Nephron progenitor cell (in vitro differentiated cells): ENCODE measurements around the gene STK10.

Experiments used
- DNase-seq: peaks from one replicate; pipeline ENCODE4 v3.0.0; 2021
- H3K27ac Mint-ChIP-seq: 2 replicates; pipeline ENCODE4 v1.8.0; 2021; ENCODE audit warnings: mild to moderate bottlenecking, moderate library complexity, mixed read lengths
- H3K27me3 Mint-ChIP-seq: 2 replicates; pipeline ENCODE4 v1.8.0; 2021; ENCODE audit warnings: mild to moderate bottlenecking, low read depth, mixed read lengths; ENCODE audit not compliant: poor library complexity
- H3K36me3 Mint-ChIP-seq: 2 replicates; pipeline ENCODE4 v1.8.0; 2021; ENCODE audit warnings: low read depth, mixed read lengths
- H3K4me1 Mint-ChIP-seq: 2 replicates; pipeline ENCODE4 v1.8.0; 2021; ENCODE audit warnings: mixed read lengths
- H3K4me3 Mint-ChIP-seq: 2 replicates; pipeline ENCODE4 v1.8.0; 2021; ENCODE audit warnings: mild to moderate bottlenecking, moderate library complexity, mixed read lengths
- H3K9me3 Mint-ChIP-seq: 2 replicates; pipeline ENCODE4 v1.8.0; 2021; ENCODE audit warnings: mild to moderate bottlenecking, moderate library complexity, mixed read lengths
- CTCF ChIP-seq: fragments of 200-600 bp; sonication (generic); IDR thresholded peaks from 2 replicates; pipeline ENCODE4 v1.5.0; 2021; ENCODE audit warnings: antibody characterized with exemption

Gene STK10

GRCh38 chr5:172079876-172080275 lies 108.1 kb downstream of the STK10 start:
- Mint-ChIP-seq H3K27me3 (peaks cover 4% of the 10 kb centered on the region), H3K4me3 (no peak overlapping the region), H3K4me1 (peaks cover 23% of the 10 kb centered on the region), H3K36me3 (peaks cover 16% of the 10 kb centered on the region), H3K9me3 (peaks cover 9% of the 10 kb centered on the region), H3K27ac (no peak overlapping the region)
- no peak for DNase-seq
- no peak for TF ChIP-seq CTCF

- Mint-ChIP-seq H3K27ac (no peak overlapping the region), H3K27me3 (peaks cover 4% of the 10 kb centered on the region), H3K4me3 (no peak overlapping the region), H3K36me3 (peaks cover 26% of the 10 kb centered on the region), H3K9me3 (peaks cover 9% of the 10 kb centered on the region), H3K4me1 (peaks cover 23% of the 10 kb centered on the region)
- TF ChIP-seq CTCF: no peak
- DNase-seq: no peak
Observed at GRCh38 chr5:172078726-172079345, 109.2 kb downstream of the STK10 start.

- Mint-ChIP-seq H3K27me3 (peaks cover 4% of the 10 kb centered on the region), H3K4me1 (peaks cover 23% of the 10 kb centered on the region), H3K4me3 (no peak overlapping the region), H3K27ac (no peak overlapping the region), H3K36me3 (peaks cover 26% of the 10 kb centered on the region), H3K9me3 (peaks cover 9% of the 10 kb centered on the region)
- no peak for DNase-seq
- no peak for TF ChIP-seq CTCF
Observed at GRCh38 chr5:172077664-172078425, 110.2 kb downstream of the STK10 start.

GRCh38 chr5:172076761-172077244 lies 111.2 kb downstream of the STK10 start:
- TF ChIP-seq CTCF: no peak
- peak overlapping the region; percentile 21 for H3K27ac Mint-ChIP-seq
- H3K4me3 Mint-ChIP-seq: no peak overlapping the region
- H3K9me3 Mint-ChIP-seq: peaks cover 9% of the 10 kb centered on the region
- no peak for DNase-seq
- H3K36me3 Mint-ChIP-seq: peaks cover 26% of the 10 kb centered on the region
- H3K27me3 Mint-ChIP-seq: peaks cover under 1% of the 10 kb centered on the region
- H3K4me1 Mint-ChIP-seq: peaks cover 23% of the 10 kb centered on the region

- H3K36me3 Mint-ChIP-seq: peaks cover 26% of the 10 kb centered on the region
- no peak overlapping the region for H3K4me3 Mint-ChIP-seq
- TF ChIP-seq CTCF: no peak
- H3K27ac Mint-ChIP-seq: peak overlapping the region; percentile 44
- H3K27me3 Mint-ChIP-seq: no peaks in the 10 kb centered on the region
- peaks cover 23% of the 10 kb centered on the region for H3K4me1 Mint-ChIP-seq
- H3K9me3 Mint-ChIP-seq: peaks cover 9% of the 10 kb centered on the region
- DNase-seq: no peak
Observed at GRCh38 chr5:172075656-172076055, 112.4 kb downstream of the STK10 start.
